HepG2 (cell line): ENCODE data around the gene WNT5B. TPM values are rescaled to one million over a fixed set of nuclear protein-coding genes. Genes with fewer than 3 reads are reported as not detected.

Experiments used
- ADNP ChIP-seq: sonication (generic); formaldehyde crosslinking; IDR thresholded peaks from 2 replicates; pipeline ENCODE4 v1.4.0; 2020; ENCODE audit warnings: missing genetic modification reagents
- AKAP8 ChIP-seq: sonication (generic); formaldehyde crosslinking; IDR thresholded peaks from 2 replicates; pipeline ENCODE4 v1.5.1; 2020; ENCODE audit warnings: mild to moderate bottlenecking, missing genetic modification reagents
- ASH2L ChIP-seq: fragments of 300-600, 200-600 bp; sonication (generic); IDR thresholded peaks from 2 replicates; pipeline ENCODE4 v1.7.0; 2017; ENCODE audit warnings: low read depth, mild to moderate bottlenecking, moderate library complexity, mixed read lengths, low read length; ENCODE audit not compliant: insufficient read length
- ATF3 ChIP-seq: sonication (generic); formaldehyde crosslinking; IDR thresholded peaks from 2 replicates; pipeline ENCODE4 v1.4.0; 2020; ENCODE audit warnings: missing genetic modification reagents
- BHLHE40 ChIP-seq: IDR thresholded peaks from 2 replicates; pipeline ENCODE4 v1.6.1; 2011; ENCODE audit warnings: low read length, improper control_type of control experiment
- CHD4 ChIP-seq: fragments of 200-600 bp; sonication (generic); IDR thresholded peaks from 2 replicates; pipeline ENCODE4 v1.7.0; 2017; ENCODE audit warnings: mild to moderate bottlenecking, low read length, borderline replicate concordance
- DBP ChIP-seq: sonication (generic); formaldehyde crosslinking; IDR thresholded peaks from 2 replicates; pipeline ENCODE4 v1.4.0; 2020; ENCODE audit warnings: missing genetic modification reagents; ENCODE audit errors: not compliant biosample characterization
- DPF2 ChIP-seq: sonication (generic); formaldehyde crosslinking; IDR thresholded peaks from 2 replicates; pipeline ENCODE4 v1.4.0; 2020; ENCODE audit warnings: mild to moderate bottlenecking, low read depth, missing genetic modification reagents, borderline replicate concordance
- ERF ChIP-seq: IDR thresholded peaks from 2 replicates; pipeline ENCODE4 v1.6.1; 2018; ENCODE audit warnings: missing biosample characterization, missing genetic modification reagents
- HDAC6 ChIP-seq: fragments of 200-600 bp; sonication (generic); IDR thresholded peaks from 2 replicates; pipeline ENCODE4 v1.7.0; 2017; ENCODE audit warnings: mild to moderate bottlenecking, antibody characterized with exemption, low read length, low read depth
- NFAT5 ChIP-seq: sonication (generic); formaldehyde crosslinking; IDR thresholded peaks from 2 replicates; pipeline ENCODE4 v1.4.0; 2020; ENCODE audit warnings: missing genetic modification reagents
- RXRB ChIP-seq: IDR thresholded peaks from 2 replicates; pipeline ENCODE4 v1.6.1; 2016; ENCODE audit warnings: borderline replicate concordance, missing genetic modification reagents, missing compliant biosample characterization
- SIX1 ChIP-seq: sonication (generic); formaldehyde crosslinking; IDR thresholded peaks from 2 replicates; pipeline ENCODE4 v1.4.0; 2020; ENCODE audit warnings: missing genetic modification reagents, borderline replicate concordance
- TAF1 ChIP-seq: sonication (generic); formaldehyde crosslinking; IDR thresholded peaks from 2 replicates; pipeline ENCODE4 v1.4.0; 2020; ENCODE audit warnings: missing genetic modification reagents
- TSC22D2 ChIP-seq: sonication (generic); formaldehyde crosslinking; IDR thresholded peaks from 2 replicates; pipeline ENCODE4 v1.5.1; 2020; ENCODE audit warnings: missing genetic modification reagents, mild to moderate bottlenecking, borderline replicate concordance
- ZFP37 ChIP-seq: sonication (generic); formaldehyde crosslinking; IDR thresholded peaks from 2 replicates; pipeline ENCODE4 v1.4.0; 2020; ENCODE audit warnings: missing genetic modification reagents, borderline replicate concordance
- ZNF121 ChIP-seq: sonication (generic); formaldehyde crosslinking; IDR thresholded peaks from 2 replicates; pipeline ENCODE4 v1.5.0; 2020; ENCODE audit warnings: mild to moderate bottlenecking, missing genetic modification reagents
- ZNF138 ChIP-seq: sonication (generic); formaldehyde crosslinking; IDR thresholded peaks from 2 replicates; pipeline ENCODE4 v1.5.0; 2020; ENCODE audit warnings: mild to moderate bottlenecking, low read depth, missing genetic modification reagents
- ZNF382 ChIP-seq: sonication (generic); formaldehyde crosslinking; IDR thresholded peaks from 2 replicates; pipeline ENCODE4 v1.5.0; 2020; ENCODE audit warnings: missing genetic modification reagents, mild to moderate bottlenecking, borderline replicate concordance
- ZNF547 ChIP-seq: sonication (generic); formaldehyde crosslinking; IDR thresholded peaks from 2 replicates; pipeline ENCODE4 v1.5.1; 2020; ENCODE audit warnings: mild to moderate bottlenecking, missing genetic modification reagents
- ZNF704 ChIP-seq: sonication (generic); formaldehyde crosslinking; IDR thresholded peaks from 2 replicates; pipeline ENCODE4 v1.8.1; 2023; ENCODE audit warnings: mild to moderate bottlenecking, inconsistent platforms, moderate library complexity, missing genetic modification reagents, borderline replicate concordance
- ZNF780A ChIP-seq: sonication (generic); formaldehyde crosslinking; IDR thresholded peaks from 2 replicates; pipeline ENCODE4 v1.8.0; 2022; ENCODE audit warnings: mild to moderate bottlenecking, missing genetic modification reagents, moderate library complexity
- ZNF792 ChIP-seq: IDR thresholded peaks from 2 replicates; pipeline ENCODE4 v1.6.1; 2016
- ZSCAN12 ChIP-seq: sonication (generic); formaldehyde crosslinking; IDR thresholded peaks from 2 replicates; pipeline ENCODE4 v1.9.0; 2021; ENCODE audit warnings: mild to moderate bottlenecking, missing genetic modification reagents
- polyA plus RNA-seq, 8 experiments: library from polyadenylated mRNA; depleted of rRNA in 3 of 8; stranded (reverse) in 7 of 8; unstranded in 1 of 8; fragments of >200 nt; fragmentation: Illumina TruSeq in 4 of 8; extraction: Trizol in 4 of 8; gene quantifications; 2 replicates each; pipeline versions ENCODE4 v1.2.1 to v1.2.3, GENCODE V29; 2011 to 2016; ENCODE audit warnings: low read depth in 4 of 8, missing spikeins in 1 of 8, mixed read lengths in 1 of 8; ENCODE audit not compliant: insufficient read depth in 1 of 8
- total RNA-seq, 5 experiments: library from RNA; depleted of rRNA; stranded (reverse); fragments of >200 nt; fragmentation: Illumina TruSeq; extraction: Trizol; gene quantifications; 2 replicates each; pipeline ENCODE4 v1.2.3, GENCODE V29; 2016; ENCODE audit warnings: low read depth in 1 of 5

The WNT5B gene
- total and polyA plus RNA-seq, 2 of the 13 experiments (the other 11 are each of a cell fraction or from before 2014, with no cell fraction given): 0.04 TPM; not detected in 1

- TF ChIP-seq AKAP8 (CRISPR knock-in tag): no peak
- peak; percentile 93 for TF ChIP-seq ASH2L
- TF ChIP-seq ZNF121 (CRISPR knock-in tag): no peak
- TF ChIP-seq ZNF382 (CRISPR knock-in tag): no peak
- peak; percentile 80 for TF ChIP-seq ERF (CRISPR knock-in tag)
- no peak for TF ChIP-seq ATF3 (CRISPR knock-in tag)
- peak; percentile 64; the same call in 1 of the 2 replicates for TF ChIP-seq RXRB
- TF ChIP-seq ZNF138 (CRISPR knock-in tag): peak; percentile 28; the same call in 1 of the 2 replicates
- no peak for TF ChIP-seq DBP (CRISPR knock-in tag)
- 0 out of 2 replicates have a peak, but pooled peaks have one; percentile 43 for TF ChIP-seq NFAT5 (CRISPR knock-in tag)
- TF ChIP-seq TAF1: peak; percentile 80; the same call in 1 of the 2 replicates
- TF ChIP-seq HDAC6: no peak
- TF ChIP-seq SIX1 (CRISPR knock-in tag): 0 out of 2 replicates have a peak, but pooled peaks have one; percentile 11
- TF ChIP-seq TSC22D2 (CRISPR knock-in tag): no peak; the same call in 1 of the 2 replicates
- TF ChIP-seq ADNP (CRISPR knock-in tag): no peak
- TF ChIP-seq ZFP37 (CRISPR knock-in tag): 0 out of 2 replicates have a peak, but pooled peaks have one; percentile 43
- TF ChIP-seq ZNF704 (CRISPR knock-in tag): no peak
- TF ChIP-seq ZNF547 (CRISPR knock-in tag): no peak
- no peak for TF ChIP-seq ZNF780A
- 0 out of 2 replicates have a peak, but pooled peaks have one; percentile 74 for TF ChIP-seq ZSCAN12 (CRISPR knock-in tag)
- TF ChIP-seq CHD4: no peak
- peak; percentile 83 for TF ChIP-seq BHLHE40
- peak; percentile 62 for TF ChIP-seq ZNF792
- no peak for TF ChIP-seq DPF2 (CRISPR knock-in tag)
Measured at GRCh38 chr12:1690578-1691122, 61.6 kb downstream of the WNT5B start, which contains the start of gene ADIPOR2 (continued).
